ENCODE data around the gene ACTRT3. TPM values are rescaled to one million over a fixed set of nuclear protein-coding genes. Genes with fewer than 3 reads are reported as not detected.

ACTRT3 gene
- total RNA-seq, 5 donors from 2014 or later (not counting 1 experiment from before 2014, with no cell fraction given), result 0.15 to 0.28 TPM; not detected in 3

- H3K9me3 ChIP-seq, result no peaks in the 10 kb centered on the region
- H3K27me3 ChIP-seq (replicated peaks in 1 of 2; ENCODE audit: control insufficient read depth in 2 of 2, extremely low read depth in 1 of 2, insufficient read depth in 2 of 2, low read length in 1 of 2), result no peaks in the 10 kb centered on the region
- 86% methylated on average over 4 of the region's 4 CpGs for WGBS (ENCODE audit: insufficient coverage)
- peaks cover 46% of the 10 kb centered on the region for H3K36me3 Mint-ChIP-seq
- ChIA-PET CTCF (interaction anchor here in 1 of 2 donors (0.6 kb wide), 2 partner anchors 54 to 629 kb away, joined by 7 to 8 read pairs; no protein-coding TSS in a partner anchor), POLR2A (interaction anchor here (0.5 kb wide), 2 partner anchors 402 to 588 kb away, joined by 4 to 9 read pairs; no protein-coding TSS in a partner anchor)
- no peaks in the 10 kb centered on the region for H3K9me3 Mint-ChIP-seq
- H3K36me3 ChIP-seq (ENCODE audit: control insufficient read depth in 2 of 2, extremely low read depth in 1 of 2, insufficient read depth in 1 of 2, low read length in 1 of 2), result peaks cover 5 to 66% of the 10 kb centered on the region in 2 donors
- H3K4me3 ChIP-seq (ENCODE audit: control insufficient read depth in 1 of 2, extremely low read depth in 1 of 2, low read length in 1 of 2), result no peak overlapping the region
- no peak overlapping the region for H3K4me3 Mint-ChIP-seq
- DNase-seq (no peak), ATAC-seq (replicated peaks in 1 of 4) (no peak)
- no peak overlapping the region for H3K27ac ChIP-seq (ENCODE audit: low read length)
- H3K4me1 Mint-ChIP-seq, result peaks cover 68 to 75% (median 74%) of the 10 kb centered on the region in 3 donors
- H3K4me1 ChIP-seq (ENCODE audit: control insufficient read depth in 1 of 2, extremely low read depth in 1 of 2, insufficient read depth in 2 of 2, low read length in 2 of 2), result peaks cover 9 to 18% of the 10 kb centered on the region in 2 experiments
- no peak overlapping the region for H3K27ac Mint-ChIP-seq
- H3K27me3 Mint-ChIP-seq, result no peaks in the 10 kb centered on the region
These were observed 8.5 kb upstream of the ACTRT3 start for GRCh38 chr3:169777822-169778221.

DNA sequence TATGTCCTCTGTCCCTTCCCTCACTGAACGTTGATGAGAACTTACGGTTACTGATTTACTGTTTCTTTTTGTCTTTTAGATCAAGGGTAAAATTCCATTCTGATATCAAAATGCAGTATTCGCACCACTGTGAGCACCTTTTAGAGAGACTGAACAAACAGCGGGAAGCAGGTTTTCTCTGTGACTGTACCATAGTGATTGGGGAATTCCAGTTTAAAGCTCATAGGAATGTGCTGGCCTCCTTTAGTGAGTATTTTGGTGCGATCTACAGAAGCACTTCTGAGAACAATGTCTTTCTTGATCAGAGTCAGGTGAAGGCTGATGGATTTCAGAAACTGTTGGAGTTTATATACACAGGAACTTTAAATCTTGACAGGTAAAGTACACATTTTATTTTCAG, 4.8 kb upstream of the ACTRT3 start:
- Mint-ChIP-seq H3K27ac (peak overlapping the region; percentile 98 to 99), H3K36me3 (peaks cover 25% of the 10 kb centered on the region), H3K9me3 (no peaks in the 10 kb centered on the region), H3K4me3 (peak overlapping the region; percentile 98 to 99 (median 99)), H3K27me3 (no peaks in the 10 kb centered on the region), H3K4me1 (peaks cover 50 to 65% (median 54%) of the 10 kb centered on the region in 3 donors)
- WGBS (ENCODE audit: insufficient coverage), result no CpG with 5 or more reads among the region's 5 CpGs
- ChIA-PET POLR2A (interaction anchor here (0.5 to 2.5 kb wide), 3 partner anchors 11 to 583 kb away, joined by 4 to 17 read pairs (median 7); partner anchors contain the start of gene SKIL (in 1 of the 2)), CTCF (interaction anchor here (0.5 to 2.4 kb wide), 4 partner anchors 11 to 192 kb away, joined by 4 to 10 read pairs (median 7); partner anchors contain the start of gene SEC62 (in 1 of the 2))
- Histone ChIP-seq H3K9me3 (no peaks in the 10 kb centered on the region), H3K4me3 (ENCODE audit: control insufficient read depth in 1 of 2, extremely low read depth in 1 of 2, low read length in 1 of 2) (peak overlapping the region; percentile 81 to 99), H3K27ac (ENCODE audit: low read length) (peak overlapping the region; percentile 97), H3K4me1 (ENCODE audit: control insufficient read depth in 1 of 2, extremely low read depth in 1 of 2, insufficient read depth in 2 of 2, low read length in 2 of 2) (peaks cover 12 to 22% of the 10 kb centered on the region in 2 experiments), H3K36me3 (ENCODE audit: control insufficient read depth in 2 of 2, extremely low read depth in 1 of 2, insufficient read depth in 1 of 2, low read length in 1 of 2) (peaks cover 0 to 35% of the 10 kb centered on the region in 2 donors), H3K27me3 (replicated peaks in 1 of 2; ENCODE audit: control insufficient read depth in 2 of 2, extremely low read depth in 1 of 2, insufficient read depth in 2 of 2, low read length in 1 of 2) (no peaks in the 10 kb centered on the region)
- ATAC-seq (replicated peaks in 1 of 4), result no peak
- DNase-seq, result no peak

DNA sequence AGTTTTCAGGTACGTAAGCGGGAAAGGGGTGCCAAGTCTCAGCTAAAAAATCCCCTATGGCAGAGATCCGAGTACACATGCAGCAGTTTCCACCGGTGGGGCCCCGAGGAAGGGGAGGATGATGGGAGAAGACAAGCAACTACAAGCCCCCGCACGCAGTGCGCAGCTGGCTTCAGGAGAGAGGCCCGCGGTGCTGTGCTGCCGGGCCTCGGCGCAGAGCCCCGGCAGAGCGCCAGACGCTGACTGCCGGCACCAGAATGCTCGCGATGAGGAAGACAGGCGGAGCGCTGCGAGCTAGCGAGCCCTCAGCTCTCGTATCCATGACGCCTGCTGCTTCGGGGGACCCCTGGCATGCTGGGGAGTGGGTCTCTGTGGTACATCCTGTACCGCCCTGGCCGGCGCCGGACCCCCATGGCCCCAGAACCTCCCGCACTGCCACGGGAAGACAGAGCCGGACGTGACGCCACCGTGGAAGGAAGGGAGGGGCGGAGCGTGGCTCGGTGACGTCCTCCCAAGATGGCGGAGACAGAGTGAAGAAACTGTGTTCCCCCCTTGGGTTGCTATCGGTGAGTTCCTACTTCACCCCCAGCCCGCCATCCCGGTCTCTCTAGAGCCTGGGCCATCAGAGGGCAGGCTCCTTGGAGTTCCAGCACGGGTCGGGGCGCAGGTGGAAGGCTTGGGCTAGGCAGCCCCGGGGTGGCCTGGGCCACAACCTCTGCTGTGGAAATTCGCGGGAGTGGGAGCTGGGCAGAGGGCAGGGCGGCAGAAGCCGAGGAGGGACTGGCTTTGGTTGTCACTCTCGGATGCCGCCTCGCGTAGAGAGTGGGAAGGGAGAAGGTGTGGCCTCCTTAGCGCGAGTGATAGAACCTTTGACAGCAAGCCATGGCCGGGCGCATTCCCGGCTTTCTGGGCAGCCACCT, 3.8 kb upstream of the ACTRT3 start, which contains the start of gene MYNN:
Gene MYNN, plus strand, starts transcription at position 500 of the 920 bp plus-strand sequence. CDS start 900 bp downstream, outside the sequence.
- H3K4me1 ChIP-seq (ENCODE audit: control insufficient read depth in 1 of 2, extremely low read depth in 1 of 2, insufficient read depth in 2 of 2, low read length in 2 of 2), result peaks cover 12 to 22% of the 10 kb centered on the region in 2 experiments
- Mint-ChIP-seq H3K4me3 (peak within 1 kb of the TSS; percentile 98 to 99 (median 99)), H3K4me1 (peaks cover 43 to 62% (median 46%) of the 10 kb centered on the region in 3 donors), H3K27me3 (no peaks in the 10 kb centered on the region), H3K27ac (peak within 1 kb of the TSS; percentile 98 to 99), H3K9me3 (peaks cover 0 to 3% (median 0%) of the 10 kb centered on the region in 3 donors), H3K36me3 (peaks cover 18% of the 10 kb centered on the region)
- ATAC-seq (replicated peaks in 1 of 4) (peak; percentile 84 to 92 (median 86)), DNase-seq (peak; percentile 82 to 96 (median 90))
- CTCF ChIA-PET, result interaction anchor here (0.5 to 2.4 kb wide), 8 partner anchors 10 to 624 kb away, joined by 3 to 10 read pairs (median 6); partner anchors contain the start of gene SEC62 (in 1 of the 2)
- peaks cover 0 to 26% of the 10 kb centered on the region in 2 donors for H3K36me3 ChIP-seq (ENCODE audit: control insufficient read depth in 2 of 2, extremely low read depth in 1 of 2, insufficient read depth in 1 of 2, low read length in 1 of 2)
- POLR2A ChIA-PET, result interaction anchor here (0.6 to 2.5 kb wide), 10 partner anchors 9 to 629 kb away, joined by 3 to 32 read pairs (median 4); partner anchors contain the start of genes SKIL (in 1 of the 2) and TERC (in 1 of the 2)
- H3K27me3 ChIP-seq (replicated peaks in 1 of 2; ENCODE audit: control insufficient read depth in 2 of 2, extremely low read depth in 1 of 2, insufficient read depth in 2 of 2, low read length in 1 of 2), result no peaks in the 10 kb centered on the region
- peak within 1 kb of the TSS; percentile 97 for H3K27ac ChIP-seq (ENCODE audit: low read length)
- under 1% methylated on average over 54 of the region's 61 CpGs for WGBS (ENCODE audit: insufficient coverage)
- peak within 1 kb of the TSS; percentile 81 to 99 for H3K4me3 ChIP-seq (ENCODE audit: control insufficient read depth in 1 of 2, extremely low read depth in 1 of 2, low read length in 1 of 2)
- no peaks in the 10 kb centered on the region for H3K9me3 ChIP-seq

DNA sequence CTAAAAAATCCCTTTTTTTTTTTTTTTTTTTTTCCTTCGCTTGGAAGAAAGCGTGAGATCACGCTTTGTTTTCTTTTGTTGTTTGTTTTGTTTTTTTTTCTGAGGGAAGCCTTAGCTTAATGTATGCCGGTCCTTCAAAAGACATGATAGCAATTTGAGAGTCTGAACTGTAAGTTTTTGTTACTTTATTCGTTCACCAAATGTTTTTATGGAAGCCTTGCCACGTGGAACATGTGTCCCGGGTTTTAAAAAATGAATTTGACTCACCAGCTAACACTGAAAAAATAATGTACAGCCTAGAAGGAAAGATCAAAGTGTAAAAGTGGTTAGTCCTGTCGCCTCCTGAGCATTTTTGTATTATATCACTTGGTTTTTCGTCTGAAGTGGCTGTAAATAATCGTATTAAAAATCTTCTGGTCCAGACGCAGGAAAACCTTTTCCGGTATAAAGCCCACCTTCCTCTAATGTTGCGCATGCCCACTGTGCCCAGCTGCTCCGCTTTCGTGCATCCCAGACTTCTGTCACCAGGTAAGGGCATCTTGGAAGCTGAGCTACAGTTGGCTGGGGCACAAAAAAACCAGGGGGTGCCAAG, 3.0 kb upstream of the ACTRT3 start:
- 0% methylated on average over 5 of the region's 15 CpGs for WGBS (ENCODE audit: insufficient coverage)
- peaks cover 12 to 22% of the 10 kb centered on the region in 2 experiments for H3K4me1 ChIP-seq (ENCODE audit: control insufficient read depth in 1 of 2, extremely low read depth in 1 of 2, insufficient read depth in 2 of 2, low read length in 2 of 2)
- no peaks in the 10 kb centered on the region for H3K27me3 ChIP-seq (replicated peaks in 1 of 2; ENCODE audit: control insufficient read depth in 2 of 2, extremely low read depth in 1 of 2, insufficient read depth in 2 of 2, low read length in 1 of 2)
- H3K27me3 Mint-ChIP-seq, result no peaks in the 10 kb centered on the region
- CTCF ChIA-PET, result interaction anchor here (0.6 to 2.4 kb wide), 9 partner anchors 9 to 1478 kb away, joined by 3 to 14 read pairs (median 7); no protein-coding TSS in a partner anchor
- H3K36me3 Mint-ChIP-seq, result peaks cover 14% of the 10 kb centered on the region
- peaks cover 0 to 3% (median 0%) of the 10 kb centered on the region in 3 donors for H3K9me3 Mint-ChIP-seq
- peak overlapping the region; percentile 81 to 99 for H3K4me3 ChIP-seq (ENCODE audit: control insufficient read depth in 1 of 2, extremely low read depth in 1 of 2, low read length in 1 of 2)
- ATAC-seq (replicated peaks in 1 of 4) (peak; percentile 20 to 34 (median 26)), DNase-seq (peak in 1 of 35 experiments; percentile 53)
- H3K9me3 ChIP-seq, result no peaks in the 10 kb centered on the region
- peaks cover 0 to 19% of the 10 kb centered on the region in 2 donors for H3K36me3 ChIP-seq (ENCODE audit: control insufficient read depth in 2 of 2, extremely low read depth in 1 of 2, insufficient read depth in 1 of 2, low read length in 1 of 2)
- peak overlapping the region; percentile 97 for H3K27ac ChIP-seq (ENCODE audit: low read length)
- POLR2A ChIA-PET, result interaction anchor here (0.6 to 2.5 kb wide), 10 partner anchors 8 to 1350 kb away, joined by 3 to 32 read pairs (median 4); partner anchors contain the start of genes SKIL (in 1 of the 2) and TERC (in 1 of the 2)
- peak overlapping the region; percentile 98 to 99 (median 99) for H3K4me3 Mint-ChIP-seq
- peaks cover 41 to 56% (median 43%) of the 10 kb centered on the region in 3 donors for H3K4me1 Mint-ChIP-seq
- H3K27ac Mint-ChIP-seq, result peak overlapping the region; percentile 98 to 99

DNA sequence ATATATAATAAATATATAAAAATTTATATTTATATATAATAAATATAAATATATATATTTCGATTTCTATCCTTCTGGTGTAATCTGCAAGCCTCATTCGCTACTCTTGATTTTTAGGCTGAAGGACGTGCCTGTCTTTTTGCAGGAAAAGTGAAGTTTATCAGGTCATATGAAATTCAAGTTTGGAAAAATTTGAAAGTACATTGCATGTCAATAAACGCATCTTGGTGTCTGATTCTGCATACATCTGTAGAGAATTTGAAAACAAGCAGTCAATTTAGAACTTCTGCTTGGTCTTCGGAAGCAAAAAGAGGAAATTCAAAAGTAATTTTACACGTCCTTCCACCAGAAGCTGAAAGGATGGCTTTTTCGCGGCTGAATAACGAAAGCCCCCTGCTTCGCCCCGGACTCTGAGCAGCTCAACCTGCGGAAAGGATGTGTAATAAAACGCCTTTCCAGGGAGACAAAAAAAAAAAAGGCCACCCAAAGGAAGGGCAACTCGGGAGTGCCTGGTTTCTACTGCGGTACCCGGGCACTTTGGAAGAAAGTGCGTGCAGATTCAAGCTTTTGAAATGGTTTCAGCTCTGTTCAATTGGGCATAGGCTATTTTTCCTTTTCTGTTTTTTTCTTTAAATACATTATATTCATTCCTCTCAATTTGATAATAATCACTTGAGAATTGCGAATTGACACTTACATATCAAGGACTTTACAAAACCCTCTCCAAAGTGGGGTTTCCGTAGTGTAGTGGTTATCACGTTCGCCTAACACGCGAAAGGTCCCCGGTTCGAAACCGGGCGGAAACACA, 2.3 kb upstream of the ACTRT3 start:
- 0% methylated on average over 11 of the region's 27 CpGs for WGBS (ENCODE audit: insufficient coverage)
- no peaks in the 10 kb centered on the region for H3K9me3 ChIP-seq
- Mint-ChIP-seq H3K9me3 (peaks cover 0 to 3% (median 0%) of the 10 kb centered on the region in 3 donors), H3K36me3 (peaks cover 9% of the 10 kb centered on the region), H3K27ac (peak overlapping the region; percentile 98 to 99), H3K4me1 (peaks cover 36 to 50% (median 38%) of the 10 kb centered on the region in 3 donors), H3K27me3 (no peaks in the 10 kb centered on the region), H3K4me3 (peak overlapping the region; percentile 98 to 99 (median 99))
- peaks cover 0 to 17% of the 10 kb centered on the region in 2 donors for H3K36me3 ChIP-seq (ENCODE audit: control insufficient read depth in 2 of 2, extremely low read depth in 1 of 2, insufficient read depth in 1 of 2, low read length in 1 of 2)
- ATAC-seq (replicated peaks in 1 of 4) (peak in 1 of 4 experiments; percentile 13), DNase-seq (peak; percentile 10 to 92 (median 49))
- no peaks in the 10 kb centered on the region for H3K27me3 ChIP-seq (replicated peaks in 1 of 2; ENCODE audit: control insufficient read depth in 2 of 2, extremely low read depth in 1 of 2, insufficient read depth in 2 of 2, low read length in 1 of 2)
- peaks cover 12 to 22% of the 10 kb centered on the region in 2 experiments for H3K4me1 ChIP-seq (ENCODE audit: control insufficient read depth in 1 of 2, extremely low read depth in 1 of 2, insufficient read depth in 2 of 2, low read length in 2 of 2)
- peak overlapping the region; percentile 97 for H3K27ac ChIP-seq (ENCODE audit: low read length)
- ChIA-PET CTCF (interaction anchor here (0.6 to 1.0 kb wide), 6 partner anchors 8 to 1479 kb away, joined by 3 to 14 read pairs (median 6); no protein-coding TSS in a partner anchor), POLR2A (interaction anchor here (0.7 to 2.5 kb wide), 7 partner anchors 8 to 1351 kb away, joined by 3 to 32 read pairs (median 7); partner anchors contain the start of genes SKIL (in 1 of the 2) and TERC (in 1 of the 2))
- H3K4me3 ChIP-seq (ENCODE audit: control insufficient read depth in 1 of 2, extremely low read depth in 1 of 2, low read length in 1 of 2), result peak overlapping the region; percentile 81 to 99

All from T-cell (primary cell).